ENCODE measurements around the gene ATP6V1A.
"Not testable (repeated sequence)": the region's sequence is repeated elsewhere in the genome, so short reads cannot be mapped to it uniquely, and the experiment has no call there.

ATP6V1A gene

GRCh38 chr3:113829576-113830354, 82.9 kb downstream of the ATP6V1A start:
- no peak for DNase-seq

GRCh38 chr3:113831103-113831355, 84.2 kb downstream of the ATP6V1A start:
- no peak for DNase-seq

- DNase-seq, result no peak
Measured at GRCh38 chr3:113832477-113833164, 85.8 kb downstream of the ATP6V1A start.

- DNase-seq, result no peak
Measured at GRCh38 chr3:113834983-113835382, 88.1 kb downstream of the ATP6V1A start.

GRCh38 chr3:113838631-113839209, 91.9 kb downstream of the ATP6V1A start, which contains the start of gene GRAMD1C:
Gene GRAMD1C, plus strand, starts transcription at chr3:113838788. Its CDS starts 122 bp downstream, at chr3:113838910.
- peak; percentile 82 for DNase-seq

GRCh38 chr3:113839551-113839950, 92.7 kb downstream of the ATP6V1A start:
- no peak for DNase-seq

- DNase-seq, result no peak
Measured at GRCh38 chr3:113844622-113845222, 97.9 kb downstream of the ATP6V1A start.

- no peak for DNase-seq
Measured at GRCh38 chr3:113847247-113847646, 100.4 kb downstream of the ATP6V1A start.

- DNase-seq, result no peak
Measured at GRCh38 chr3:113847664-113848461, 101.0 kb downstream of the ATP6V1A start.

- DNase-seq, result not testable (repeated sequence)
Measured at GRCh38 chr3:113849071-113849470, 102.2 kb downstream of the ATP6V1A start.

- DNase-seq, result not testable (repeated sequence)
Measured at GRCh38 chr3:113849841-113850240, 103.0 kb downstream of the ATP6V1A start.

GRCh38 chr3:113850391-113850790, 103.6 kb downstream of the ATP6V1A start:
- DNase-seq, result not testable (repeated sequence)

- DNase-seq, result no peak
Measured at GRCh38 chr3:113852506-113852905, 105.7 kb downstream of the ATP6V1A start.

All from activated CD4-positive, alpha-beta T cell treated with anti-CD3 and anti-CD28 coated beads, Interleukin-2, amount 50 U/mL, for 1 hour (primary cell).